Vagina (tissue), 2 donors: ENCODE results near the gene ANKZF1. TPM values are rescaled to one million over a fixed set of nuclear protein-coding genes. Genes with fewer than 3 reads are reported as not detected.
A peak's percentile ranks its signal among the peaks of the same experiment; 100 is the strongest.

ENCODE experiments used
- DNase-seq, 2 donors: peaks; one replicate each; pipeline ENCODE4 v3.0.0-alpha.2; 2017; ENCODE audit errors: extremely low spot score in 2 of 2
- H3K27ac ChIP-seq: fragments of 200-600 bp; sonication (generic); one replicate; pipeline ENCODE4 v1.5.1; 2019
- H3K27me3 ChIP-seq: fragments of 200-600 bp; sonication (generic); one replicate; pipeline ENCODE4 v1.5.1; 2019
- H3K36me3 ChIP-seq, 2 donors: fragments of 200-600 bp; sonication (generic); one replicate each; pipeline ENCODE4 v1.5.1; 2017 to 2019
- H3K4me1 ChIP-seq: fragments of 200-600 bp; sonication (generic); one replicate; pipeline ENCODE4 v1.5.1; 2019
- H3K4me3 ChIP-seq, 2 donors: fragments of 200-600 bp; sonication (generic); 1 replicate in 1 of 2; 2 replicates in 1 of 2; pipeline ENCODE4 v1.5.1; 2016 to 2019
- H3K9me3 ChIP-seq: fragments of 200-600 bp; sonication (generic); one replicate; pipeline ENCODE4 v1.5.1; 2019
- CTCF ChIP-seq, 3 experiments: fragments of 450-650 bp in 2 of 3; fragments of 200-600 bp in 1 of 3; sonication (generic) in 1 of 3; IDR thresholded peaks; one replicate each; pipeline ENCODE4 v1.5.1; 2017 to 2019; ENCODE audit warnings: antibody characterized with exemption in 3 of 3, mild to moderate bottlenecking in 2 of 3, moderate library complexity in 2 of 3
- POLR2A ChIP-seq, 2 donors: fragments of 450-650 bp; IDR thresholded peaks; one replicate each; pipeline ENCODE4 v1.6.1; 2017; ENCODE audit warnings: antibody characterized with exemption in 2 of 2, mild to moderate bottlenecking in 2 of 2, moderate library complexity in 2 of 2
- POLR2AphosphoS5 ChIP-seq, 2 donors: sonication (generic); formaldehyde crosslinking; IDR thresholded peaks; one replicate each; pipeline ENCODE4 v1.9.0; 2017; ENCODE audit warnings: antibody characterized with exemption in 2 of 2, mild to moderate bottlenecking in 2 of 2, low read depth in 1 of 2; ENCODE audit not compliant: insufficient read depth in 1 of 2
- intact Hi-C: fragments of 100-400 bp; cut with DNase I; formaldehyde crosslinking; loops from one replicate; pipeline ENCODE4 v1.15.1; 2023
- total RNA-seq: library from RNA; depleted of rRNA; stranded (reverse); fragments of >200 nt; gene quantifications from one replicate; pipeline ENCODE4 v1.2.3, GENCODE V29; 2016

Gene ANKZF1
- total RNA-seq, 1 donor from 2014 or later: 98.7 TPM

GRCh38 chr2:219248845-219249202, 19.2 kb downstream of the ANKZF1 start:
- DNase-seq: no peak
- no peaks in the 10 kb centered on the region for H3K27me3 ChIP-seq
- no peak for TF ChIP-seq POLR2A (IDR thresholded peaks at IDR 0.05)
- peak overlapping the region in 1 of 2 donors; percentile 11 for H3K4me3 ChIP-seq
- H3K36me3 ChIP-seq: peaks cover 0 to 14% of the 10 kb centered on the region in 2 donors
- intact Hi-C loops: no loop called here
- H3K27ac ChIP-seq: peak overlapping the region; percentile 81
- H3K4me1 ChIP-seq: peaks cover 91% of the 10 kb centered on the region
- H3K9me3 ChIP-seq: no peaks in the 10 kb centered on the region

DNA sequence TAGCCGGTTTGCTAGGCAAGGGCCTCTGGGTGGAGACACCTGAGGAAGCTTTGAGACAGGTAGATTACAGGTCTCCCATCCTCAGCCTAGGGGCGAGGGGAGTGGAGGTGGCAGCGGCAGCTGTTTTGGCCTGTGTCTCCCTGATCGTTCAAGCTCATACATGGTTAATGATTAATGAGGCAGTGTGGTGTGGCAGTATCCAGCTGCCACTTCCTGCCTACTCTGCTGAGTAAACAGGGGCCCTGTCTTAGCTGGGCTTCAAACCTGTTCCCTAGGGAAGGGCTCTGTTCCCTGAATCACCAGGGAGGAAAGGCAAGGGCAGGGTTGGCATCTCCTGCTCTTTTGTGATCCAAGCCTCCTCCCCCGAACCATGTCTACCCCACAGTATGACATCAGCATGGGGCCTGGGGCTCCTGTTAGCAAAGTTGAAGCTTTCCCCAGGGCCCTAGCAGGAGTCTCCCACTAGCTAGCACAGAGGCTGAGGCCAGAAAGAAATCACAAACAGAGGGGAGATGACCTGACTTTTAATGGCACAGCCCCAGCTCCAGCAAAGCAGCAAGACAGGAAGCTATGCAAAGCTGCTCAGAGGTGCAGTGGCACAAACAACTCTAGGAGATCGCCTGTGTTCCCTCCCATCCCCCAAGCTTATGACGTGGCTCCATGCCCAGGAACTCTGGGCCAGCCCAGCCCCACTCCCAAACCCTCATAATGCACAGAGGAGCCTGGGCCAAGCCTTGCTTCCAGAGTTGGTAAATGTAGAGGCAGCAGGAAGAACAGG, 19.8 kb downstream of the ANKZF1 start:
- Histone ChIP-seq H3K27me3 (no peaks in the 10 kb centered on the region), H3K4me1 (peaks cover 88% of the 10 kb centered on the region), H3K27ac (peak overlapping the region; percentile 81), H3K4me3 (peak overlapping the region in 1 of 2 donors; percentile 11), H3K9me3 (no peaks in the 10 kb centered on the region), H3K36me3 (peaks cover 0 to 14% of the 10 kb centered on the region in 2 donors)
- no peak for TF ChIP-seq POLR2A (IDR thresholded peaks at IDR 0.05)
- TF ChIP-seq POLR2AphosphoS5 (IDR thresholded peaks at IDR 0.05; ENCODE audit: insufficient read depth in 1 of 2, low read depth in 1 of 2): peak; percentile 51 to 63
- intact Hi-C loops: no loop called here
- peak in 1 of 2 donors; percentile 93 for DNase-seq

GRCh38 chr2:219250049-219250781, 20.6 kb downstream of the ANKZF1 start:
- intact Hi-C loops: no loop called here
- Histone ChIP-seq H3K4me3 (no peak overlapping the region), H3K27ac (peak overlapping the region; percentile 81), H3K36me3 (peaks cover 0 to 14% of the 10 kb centered on the region in 2 donors), H3K9me3 (no peaks in the 10 kb centered on the region), H3K4me1 (peaks cover 90% of the 10 kb centered on the region), H3K27me3 (no peaks in the 10 kb centered on the region)
- DNase-seq: no peak
- TF ChIP-seq POLR2AphosphoS5 (IDR thresholded peaks at IDR 0.05; ENCODE audit: insufficient read depth in 1 of 2, low read depth in 1 of 2): no peak
- no peak for TF ChIP-seq POLR2A (IDR thresholded peaks at IDR 0.05)
- no peak for TF ChIP-seq CTCF (IDR thresholded peaks at IDR 0.05)

GRCh38 chr2:219251656-219252055, 22.1 kb downstream of the ANKZF1 start:
- Histone ChIP-seq H3K9me3 (no peaks in the 10 kb centered on the region), H3K4me1 (peaks cover 79% of the 10 kb centered on the region), H3K36me3 (peaks cover 0 to 14% of the 10 kb centered on the region in 2 donors), H3K27ac (peak overlapping the region; percentile 81), H3K27me3 (no peaks in the 10 kb centered on the region), H3K4me3 (peak overlapping the region in 1 of 2 donors; percentile 69)
- TF ChIP-seq CTCF (IDR thresholded peaks at IDR 0.05): no peak
- no peak for DNase-seq
- intact Hi-C loops: no loop called here

GRCh38 chr2:219252084-219252483, 22.5 kb downstream of the ANKZF1 start:
- DNase-seq: no peak
- H3K4me3 ChIP-seq: peak overlapping the region; percentile 69 to 82
- H3K9me3 ChIP-seq: no peaks in the 10 kb centered on the region
- H3K27me3 ChIP-seq: no peaks in the 10 kb centered on the region
- TF ChIP-seq POLR2A (IDR thresholded peaks at IDR 0.05): no peak
- no peak for TF ChIP-seq CTCF (IDR thresholded peaks at IDR 0.05)
- no peak for TF ChIP-seq POLR2AphosphoS5 (IDR thresholded peaks at IDR 0.05; ENCODE audit: insufficient read depth in 1 of 2, low read depth in 1 of 2)
- H3K4me1 ChIP-seq: peaks cover 75% of the 10 kb centered on the region
- H3K27ac ChIP-seq: peak overlapping the region; percentile 81
- intact Hi-C loops: no loop called here
- peaks cover 0 to 14% of the 10 kb centered on the region in 2 donors for H3K36me3 ChIP-seq

DNA sequence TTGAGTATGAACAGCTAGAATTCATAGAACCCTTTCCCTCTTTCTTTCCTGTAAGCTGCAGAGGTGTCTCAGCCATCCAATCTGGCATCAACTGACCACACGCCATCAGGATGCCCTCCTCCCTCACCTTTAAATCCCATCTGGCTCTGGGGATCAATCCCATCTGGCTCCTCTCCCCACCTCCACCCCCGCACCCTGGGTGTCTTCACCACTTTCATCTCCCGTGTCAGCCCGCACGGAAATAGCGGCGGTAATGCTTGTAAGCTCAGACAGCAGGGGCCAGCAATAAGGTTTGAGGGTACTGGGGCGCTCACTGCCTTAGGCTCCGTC, 22.9 kb downstream of the ANKZF1 start:
- H3K36me3 ChIP-seq: peaks cover 0 to 14% of the 10 kb centered on the region in 2 donors
- DNase-seq: no peak
- peak overlapping the region; percentile 81 for H3K27ac ChIP-seq
- H3K4me1 ChIP-seq: peaks cover 71% of the 10 kb centered on the region
- no peaks in the 10 kb centered on the region for H3K27me3 ChIP-seq
- TF ChIP-seq POLR2A (IDR thresholded peaks at IDR 0.05) (no peak), CTCF (IDR thresholded peaks at IDR 0.05) (no peak), POLR2AphosphoS5 (IDR thresholded peaks at IDR 0.05; ENCODE audit: insufficient read depth in 1 of 2, low read depth in 1 of 2) (no peak)
- intact Hi-C loops: no loop called here
- H3K9me3 ChIP-seq: no peaks in the 10 kb centered on the region
- H3K4me3 ChIP-seq: peak overlapping the region; percentile 69 to 82
